Activated B cell treated with CpG ODN at 0.5 μM for 24 hours (primary cell): ENCODE results near the gene DNTTIP2. TPM values are rescaled to one million over a fixed set of nuclear protein-coding genes. Genes with fewer than 3 reads are reported as not detected.

Source experiments
- ATAC-seq: fragments of 200-7000 bp; cut with Tn5 transposase; one replicate; pipeline ENCODE4 v1.10.0; 2021; ENCODE audit warnings: low read depth, mild to moderate bottlenecking, moderate library complexity
- CTCF ChIA-PET: fragments of 350-600 bp; sonication (Branson Sonifier 250); formaldehyde crosslinking; loops from one replicate; lab custom pipeline; 2021; ENCODE audit warnings: antibody characterized with exemption; lab: Charles Lee
- POLR2A ChIA-PET: fragments of 350-600 bp; sonication (Branson Sonifier 250); formaldehyde crosslinking; loops from one replicate; lab custom pipeline; 2021; ENCODE audit warnings: antibody characterized with exemption; lab: Charles Lee
- DNase-seq: peaks from one replicate; pipeline ENCODE4 v3.0.0; 2022
- H3K27ac Mint-ChIP-seq: one replicate; pipeline ENCODE4 v1.8.0; 2020; ENCODE audit warnings: mixed read lengths
- H3K27me3 Mint-ChIP-seq: one replicate; pipeline ENCODE4 v1.8.0; 2021; ENCODE audit warnings: mixed read lengths
- H3K36me3 Mint-ChIP-seq: one replicate; pipeline ENCODE4 v1.8.0; 2021; ENCODE audit warnings: low read depth, mixed read lengths
- H3K4me1 Mint-ChIP-seq: one replicate; pipeline ENCODE4 v1.8.0; 2021; ENCODE audit warnings: mixed read lengths
- H3K4me3 Mint-ChIP-seq: one replicate; pipeline ENCODE4 v1.8.0; 2020; ENCODE audit warnings: mild to moderate bottlenecking, mixed read lengths
- H3K9me3 Mint-ChIP-seq: one replicate; pipeline ENCODE4 v1.8.0; 2020; ENCODE audit warnings: mixed read lengths
- intact Hi-C: fragments of 100-400 bp; cut with micrococcal nuclease; formaldehyde crosslinking; loops from one replicate; pipeline ENCODE4 v1.15.1; 2024
- total RNA-seq: library from RNA; stranded (reverse); gene quantifications from 2 replicates; pipeline ENCODE4 v1.2.3, GENCODE V29; 2022
- TF ChIP-seq, protein P1 (sequence below): fragments of 200-600 bp; IDR thresholded peaks from one replicate; pipeline ENCODE4 v1.8.0; 2022; ENCODE audit warnings: antibody characterized with exemption, mild to moderate bottlenecking

Gene DNTTIP2
- total RNA-seq, 1 donor from 2014 or later, result 69.7 TPM

DNA sequence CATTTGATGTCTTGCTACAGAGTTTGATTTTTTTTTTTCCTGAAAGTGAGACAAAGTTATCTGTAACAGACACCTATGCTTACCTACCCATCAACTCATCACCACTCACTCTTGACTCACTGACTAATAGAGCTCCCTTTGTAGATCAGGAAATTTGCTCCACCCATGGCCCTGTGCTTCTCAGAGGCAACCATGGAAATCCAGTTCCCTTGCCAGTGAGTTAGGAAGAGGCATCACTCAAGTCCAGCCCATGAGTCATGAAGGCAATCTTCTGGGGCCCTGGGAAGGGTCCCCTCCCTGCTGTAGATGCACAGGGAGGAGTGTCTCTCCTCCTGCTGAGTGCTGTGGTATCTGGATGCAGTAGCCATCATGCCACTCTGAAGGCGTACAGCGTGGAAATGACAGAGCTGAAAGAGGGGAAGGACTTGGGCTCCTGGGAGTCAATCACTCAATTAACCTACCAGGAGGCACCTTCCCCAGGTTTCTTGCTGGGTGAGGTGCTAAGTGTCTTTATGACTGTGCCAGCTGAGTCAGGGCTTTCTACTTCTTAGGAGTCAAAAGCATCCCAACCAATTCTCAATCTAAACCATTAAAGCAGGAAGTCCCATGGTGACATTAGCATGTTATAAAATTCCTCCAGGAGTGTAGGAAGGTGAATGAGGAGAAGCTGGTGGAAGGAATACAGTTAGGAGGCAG, 56.1 kb downstream of the DNTTIP2 start:
- no peak overlapping the region for H3K4me3 Mint-ChIP-seq
- H3K27ac Mint-ChIP-seq, result no peak overlapping the region
- H3K36me3 Mint-ChIP-seq, result no peaks in the 10 kb centered on the region
- H3K27me3 Mint-ChIP-seq, result no peaks in the 10 kb centered on the region
- ChIA-PET POLR2A (no interaction called here), CTCF (no interaction called here)
- no peaks in the 10 kb centered on the region for H3K9me3 Mint-ChIP-seq
- DNase-seq (no peak), ATAC-seq (no peak)
- TF ChIP-seq, protein P1, sequence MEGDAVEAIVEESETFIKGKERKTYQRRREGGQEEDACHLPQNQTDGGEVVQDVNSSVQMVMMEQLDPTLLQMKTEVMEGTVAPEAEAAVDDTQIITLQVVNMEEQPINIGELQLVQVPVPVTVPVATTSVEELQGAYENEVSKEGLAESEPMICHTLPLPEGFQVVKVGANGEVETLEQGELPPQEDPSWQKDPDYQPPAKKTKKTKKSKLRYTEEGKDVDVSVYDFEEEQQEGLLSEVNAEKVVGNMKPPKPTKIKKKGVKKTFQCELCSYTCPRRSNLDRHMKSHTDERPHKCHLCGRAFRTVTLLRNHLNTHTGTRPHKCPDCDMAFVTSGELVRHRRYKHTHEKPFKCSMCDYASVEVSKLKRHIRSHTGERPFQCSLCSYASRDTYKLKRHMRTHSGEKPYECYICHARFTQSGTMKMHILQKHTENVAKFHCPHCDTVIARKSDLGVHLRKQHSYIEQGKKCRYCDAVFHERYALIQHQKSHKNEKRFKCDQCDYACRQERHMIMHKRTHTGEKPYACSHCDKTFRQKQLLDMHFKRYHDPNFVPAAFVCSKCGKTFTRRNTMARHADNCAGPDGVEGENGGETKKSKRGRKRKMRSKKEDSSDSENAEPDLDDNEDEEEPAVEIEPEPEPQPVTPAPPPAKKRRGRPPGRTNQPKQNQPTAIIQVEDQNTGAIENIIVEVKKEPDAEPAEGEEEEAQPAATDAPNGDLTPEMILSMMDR, result no peak
- intact Hi-C loops, result no loop called here
- peaks cover 2% of the 10 kb centered on the region for H3K4me1 Mint-ChIP-seq

DNA sequence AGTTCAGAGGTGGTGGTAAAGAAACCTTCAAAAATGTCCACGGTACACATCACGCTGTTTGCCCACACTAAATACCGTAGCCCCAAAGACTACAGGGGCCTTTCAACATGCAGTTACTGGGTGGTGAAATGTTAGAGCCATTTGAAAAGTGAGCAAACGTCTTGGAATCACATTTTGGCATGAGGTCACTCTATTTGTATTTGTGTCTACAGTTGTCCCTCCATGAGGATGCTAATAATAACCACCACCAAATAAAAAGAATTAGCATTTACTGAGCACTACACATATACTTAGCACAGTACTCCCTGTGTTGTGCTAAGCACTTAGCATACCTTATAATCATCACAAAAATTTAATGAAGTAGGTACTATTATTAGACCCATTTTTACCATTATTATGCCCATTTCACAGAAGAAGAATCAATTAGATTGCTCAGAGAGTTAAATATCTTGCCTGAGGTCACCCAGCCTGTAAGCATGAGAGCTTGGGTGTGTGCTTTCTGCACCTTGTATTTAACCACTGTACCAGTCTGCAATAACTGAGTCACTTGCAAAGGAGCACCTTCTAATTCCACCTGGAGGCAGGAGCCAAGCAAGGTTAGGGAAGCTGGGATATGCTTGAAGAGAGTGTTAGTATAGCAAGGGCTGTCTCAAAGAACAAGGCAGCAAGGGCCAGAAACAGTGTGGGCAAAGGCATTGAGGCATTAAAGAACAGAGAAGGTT, 57.4 kb downstream of the DNTTIP2 start:
- no peaks in the 10 kb centered on the region for H3K9me3 Mint-ChIP-seq
- DNase-seq (no peak), ATAC-seq (no peak)
- peaks cover 15% of the 10 kb centered on the region for H3K4me1 Mint-ChIP-seq
- TF ChIP-seq, protein P1, result no peak
- ChIA-PET CTCF (interaction anchor here (1.0 to 13.4 kb wide), 2 partner anchors 23 to 192 kb away, joined by 3 to 458 read pairs; no protein-coding TSS in a partner anchor), POLR2A (no interaction called here)
- no peaks in the 10 kb centered on the region for H3K27me3 Mint-ChIP-seq
- intact Hi-C loops, result no loop called here
- H3K36me3 Mint-ChIP-seq, result no peaks in the 10 kb centered on the region
- H3K27ac Mint-ChIP-seq, result no peak overlapping the region
- H3K4me3 Mint-ChIP-seq, result no peak overlapping the region

DNA sequence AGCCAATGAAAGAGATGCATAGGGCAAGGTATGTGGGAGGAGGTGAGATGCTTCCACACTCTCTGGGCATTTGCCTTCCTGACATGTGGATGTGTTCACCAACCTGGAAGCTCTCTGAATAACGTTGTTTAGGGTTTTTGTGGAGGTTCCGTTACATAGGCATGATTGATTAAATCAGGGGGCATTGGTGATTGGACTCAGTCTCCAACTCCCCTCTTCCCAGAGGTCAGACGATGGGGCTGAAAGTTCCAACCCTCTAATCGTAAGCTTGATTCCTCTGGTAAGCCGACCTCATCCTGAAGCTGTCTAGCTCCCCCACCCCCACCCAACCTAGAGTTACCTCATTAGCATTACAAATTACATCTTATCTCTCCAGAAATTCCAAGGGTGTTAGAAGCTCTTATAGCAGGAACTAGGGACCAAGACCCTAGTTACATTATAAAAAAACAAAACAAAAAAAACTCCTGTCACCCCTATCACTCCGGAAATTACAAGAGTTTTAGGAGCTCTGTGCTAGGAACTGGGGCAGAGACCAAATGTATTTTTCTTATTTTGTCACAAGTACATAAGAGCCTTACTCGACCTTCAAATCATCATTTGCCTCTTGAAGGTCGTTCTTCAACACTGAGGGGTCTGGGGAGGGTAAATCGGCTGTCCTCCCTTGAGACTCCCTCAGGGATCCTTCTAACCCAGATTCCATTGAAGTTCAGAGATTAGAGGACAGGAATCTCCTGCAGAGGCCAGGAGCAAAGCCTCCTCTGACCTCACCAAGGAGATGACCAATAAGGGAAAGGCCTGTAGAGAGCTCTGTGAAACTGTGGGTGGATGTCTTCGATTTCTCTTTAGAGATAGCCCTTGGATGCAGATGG, 58.2 kb downstream of the DNTTIP2 start:
- Mint-ChIP-seq H3K9me3 (no peaks in the 10 kb centered on the region), H3K4me3 (no peak overlapping the region), H3K27me3 (no peaks in the 10 kb centered on the region), H3K36me3 (no peaks in the 10 kb centered on the region), H3K4me1 (peaks cover 16% of the 10 kb centered on the region), H3K27ac (no peak overlapping the region)
- TF ChIP-seq, protein P1, result no peak
- DNase-seq, result no peak
- intact Hi-C loops, result no loop called here
- CTCF ChIA-PET, result interaction anchor here (1.0 to 13.4 kb wide), 2 partner anchors 24 to 191 kb away, joined by 3 to 458 read pairs; no protein-coding TSS in a partner anchor
- no peak for ATAC-seq
- POLR2A ChIA-PET, result no interaction called here

- Mint-ChIP-seq H3K9me3 (no peaks in the 10 kb centered on the region), H3K4me1 (peaks cover 16% of the 10 kb centered on the region), H3K27me3 (no peaks in the 10 kb centered on the region), H3K36me3 (no peaks in the 10 kb centered on the region), H3K27ac (no peak overlapping the region), H3K4me3 (no peak overlapping the region)
- DNase-seq (no peak), ATAC-seq (no peak)
- CTCF ChIA-PET, result interaction anchor here (6.6 to 13.4 kb wide), 2 partner anchors 26 to 189 kb away, joined by 76 to 458 read pairs; no protein-coding TSS in a partner anchor
- POLR2A ChIA-PET, result no interaction called here
- intact Hi-C loops, result no loop called here
- TF ChIP-seq, protein P1, result no peak
Observed at GRCh38 chr1:93818570-93818959, 60.4 kb downstream of the DNTTIP2 start.
